Measurements from ENCODE around the gene MTERF4.

DNA sequence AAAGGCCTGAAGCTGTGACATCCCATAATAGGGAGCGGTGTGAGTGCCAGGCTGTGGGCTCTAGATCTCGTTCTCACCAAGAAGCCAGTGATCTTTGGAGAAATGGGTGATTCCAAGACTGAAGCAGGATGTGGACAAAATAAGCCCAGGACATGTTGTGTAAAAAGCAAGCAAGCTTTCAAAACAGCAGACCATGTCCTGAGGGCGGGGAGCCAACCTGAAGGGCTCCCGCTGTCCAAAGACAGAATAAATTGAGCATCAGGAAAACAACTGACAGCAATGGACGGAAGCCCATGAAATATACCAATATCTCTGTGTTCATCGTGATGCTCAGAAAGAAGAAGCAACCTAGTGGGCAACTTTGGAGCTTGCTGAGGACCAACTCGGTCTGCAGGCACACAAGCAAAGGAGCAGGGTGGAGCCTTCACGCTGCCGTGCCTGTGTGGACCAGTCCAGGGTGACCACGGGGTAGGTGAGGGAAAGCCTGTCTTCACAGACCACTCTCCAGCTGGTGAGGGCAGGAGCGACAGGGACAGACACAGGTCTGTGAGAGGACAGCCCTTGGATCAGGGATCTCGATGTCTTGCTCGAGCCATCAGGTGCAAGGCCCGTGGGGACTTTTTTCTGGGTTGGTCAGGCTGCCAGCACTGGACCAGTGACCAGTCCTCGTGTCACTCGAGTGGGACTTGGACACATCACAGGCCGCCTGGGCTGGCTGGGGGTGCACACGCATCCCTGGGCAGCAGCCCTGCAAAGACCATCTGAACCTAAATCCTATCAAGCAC, 21.5 kb downstream of the MTERF4 start:
- TF ChIP-seq, protein P1, sequence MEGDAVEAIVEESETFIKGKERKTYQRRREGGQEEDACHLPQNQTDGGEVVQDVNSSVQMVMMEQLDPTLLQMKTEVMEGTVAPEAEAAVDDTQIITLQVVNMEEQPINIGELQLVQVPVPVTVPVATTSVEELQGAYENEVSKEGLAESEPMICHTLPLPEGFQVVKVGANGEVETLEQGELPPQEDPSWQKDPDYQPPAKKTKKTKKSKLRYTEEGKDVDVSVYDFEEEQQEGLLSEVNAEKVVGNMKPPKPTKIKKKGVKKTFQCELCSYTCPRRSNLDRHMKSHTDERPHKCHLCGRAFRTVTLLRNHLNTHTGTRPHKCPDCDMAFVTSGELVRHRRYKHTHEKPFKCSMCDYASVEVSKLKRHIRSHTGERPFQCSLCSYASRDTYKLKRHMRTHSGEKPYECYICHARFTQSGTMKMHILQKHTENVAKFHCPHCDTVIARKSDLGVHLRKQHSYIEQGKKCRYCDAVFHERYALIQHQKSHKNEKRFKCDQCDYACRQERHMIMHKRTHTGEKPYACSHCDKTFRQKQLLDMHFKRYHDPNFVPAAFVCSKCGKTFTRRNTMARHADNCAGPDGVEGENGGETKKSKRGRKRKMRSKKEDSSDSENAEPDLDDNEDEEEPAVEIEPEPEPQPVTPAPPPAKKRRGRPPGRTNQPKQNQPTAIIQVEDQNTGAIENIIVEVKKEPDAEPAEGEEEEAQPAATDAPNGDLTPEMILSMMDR (IDR thresholded peaks at IDR 0.05; ENCODE audit: poor library complexity, severe bottlenecking): no peak
- TF ChIP-seq EZH2 (IDR thresholded peaks at IDR 0.05; ENCODE audit: borderline replicate concordance, insufficient read depth, low read length, poor library complexity, severe bottlenecking) (no peak), REST (IDR thresholded peaks at IDR 0.05; ENCODE audit: borderline replicate concordance) (no peak)
